OCI-LY7 (cell line): ENCODE measurements around the gene ACSL4.

Source experiments
- CTCF ChIP-seq: fragments of 200-600 bp; sonication (generic); conservative IDR thresholded peaks from 2 replicates; pipeline ENCODE4 v1.5.1; 2014; ENCODE audit warnings: mild to moderate bottlenecking, antibody characterized with exemption, low read length, moderate library complexity, mixed read lengths
- EZH2phosphoT487 ChIP-seq: fragments of 200-600 bp; sonication (generic); IDR thresholded peaks from 2 replicates; pipeline ENCODE4 v1.6.1; 2018; ENCODE audit warnings: low read depth, borderline replicate concordance, mild to moderate bottlenecking, mixed run types, antibody characterized with exemption, low read length, moderate library complexity, mixed read lengths

DNA sequence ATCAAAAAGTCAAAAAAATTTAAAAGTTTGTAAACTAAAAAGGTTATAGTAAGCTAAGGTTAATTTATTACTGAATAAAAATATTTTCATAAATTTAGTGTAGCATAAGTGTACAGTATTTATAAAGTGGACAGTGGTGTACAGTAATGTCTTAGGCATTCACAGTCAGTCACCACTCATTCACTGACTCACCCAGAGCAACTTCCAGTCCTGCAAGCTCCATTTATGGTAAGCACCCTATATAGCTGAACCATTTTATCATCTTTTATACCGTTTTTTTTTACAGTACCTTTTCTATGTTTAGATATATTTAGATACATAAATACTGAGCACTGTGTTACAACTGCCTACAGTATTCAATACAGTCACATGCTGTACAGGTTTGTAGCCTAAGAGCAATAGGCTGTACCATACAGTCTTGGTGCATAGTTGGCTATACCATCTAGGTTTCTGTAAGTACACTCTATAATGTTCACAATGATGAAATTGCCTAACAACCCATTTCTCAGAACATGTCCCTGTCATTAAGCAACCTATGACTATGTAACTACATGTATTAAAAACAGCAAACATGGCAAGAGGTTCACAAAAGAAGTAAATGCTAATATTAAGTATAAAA is 18.6 kb downstream of the ACSL4 start:
- TF ChIP-seq CTCF (no peak), EZH2phosphoT487 (no peak)
